HUES48 (cell line): ENCODE measurements around the gene FKBP10.

ENCODE experiments used
- H3K27ac ChIP-seq: one replicate; pipeline ENCODE4 v1.7.0; 2013; ENCODE audit warnings: low read depth, low read length, inconsistent platforms
- H3K27me3 ChIP-seq: 2 replicates; pipeline ENCODE4 v1.6.1; 2013; ENCODE audit warnings: mild to moderate bottlenecking, low read length; ENCODE audit not compliant: control insufficient read depth, insufficient read depth
- H3K36me3 ChIP-seq: 2 replicates; pipeline ENCODE4 v1.6.1; 2013; ENCODE audit warnings: low read length; ENCODE audit not compliant: control insufficient read depth, insufficient read depth
- H3K4me1 ChIP-seq: 2 replicates; pipeline ENCODE4 v1.6.1; 2013; ENCODE audit warnings: mild to moderate bottlenecking, low read length; ENCODE audit not compliant: control insufficient read depth, insufficient read depth
- H3K4me3 ChIP-seq: 2 replicates; pipeline ENCODE4 v1.5.1; 2013; ENCODE audit warnings: mild to moderate bottlenecking, low read depth, low read length
- H3K9ac ChIP-seq: 2 replicates; pipeline ENCODE4 v1.6.1; 2013; ENCODE audit warnings: mild to moderate bottlenecking, low read depth, low read length, moderate library complexity
- H3K9me3 ChIP-seq: 2 replicates; pipeline ENCODE4 v1.6.1; 2013; ENCODE audit warnings: low read length; ENCODE audit not compliant: control insufficient read depth, insufficient read depth

Gene FKBP10

DNA sequence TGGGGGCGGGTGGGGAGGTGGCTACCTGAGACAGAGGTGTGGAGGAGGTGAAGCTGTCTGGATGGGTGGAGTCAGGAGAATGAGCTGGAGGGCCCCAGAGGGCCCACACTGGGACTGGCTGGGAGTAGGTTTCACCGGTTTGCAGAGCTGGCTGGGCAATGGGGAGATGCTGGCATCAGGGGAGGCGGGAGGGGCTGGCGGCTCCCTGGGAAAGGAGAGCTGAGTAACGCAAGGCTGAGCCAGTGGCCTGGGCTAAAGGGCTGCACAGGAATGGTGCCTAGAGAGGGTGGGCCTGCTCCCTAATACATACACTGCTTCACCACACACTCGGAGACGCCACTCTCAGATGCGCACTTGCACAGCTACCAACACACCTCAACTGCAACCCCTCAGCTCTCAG, 13.4 kb upstream of the FKBP10 start:
- no peak overlapping the region for H3K27ac ChIP-seq
- H3K9me3 ChIP-seq, result no peaks in the 10 kb centered on the region
- peaks cover 9% of the 10 kb centered on the region for H3K4me1 ChIP-seq
- no peaks in the 10 kb centered on the region for H3K36me3 ChIP-seq
- H3K27me3 ChIP-seq, result peaks cover 4% of the 10 kb centered on the region; the same call in 1 of the 2 replicates
- H3K9ac ChIP-seq, result no peak overlapping the region
- H3K4me3 ChIP-seq, result no peak overlapping the region

DNA sequence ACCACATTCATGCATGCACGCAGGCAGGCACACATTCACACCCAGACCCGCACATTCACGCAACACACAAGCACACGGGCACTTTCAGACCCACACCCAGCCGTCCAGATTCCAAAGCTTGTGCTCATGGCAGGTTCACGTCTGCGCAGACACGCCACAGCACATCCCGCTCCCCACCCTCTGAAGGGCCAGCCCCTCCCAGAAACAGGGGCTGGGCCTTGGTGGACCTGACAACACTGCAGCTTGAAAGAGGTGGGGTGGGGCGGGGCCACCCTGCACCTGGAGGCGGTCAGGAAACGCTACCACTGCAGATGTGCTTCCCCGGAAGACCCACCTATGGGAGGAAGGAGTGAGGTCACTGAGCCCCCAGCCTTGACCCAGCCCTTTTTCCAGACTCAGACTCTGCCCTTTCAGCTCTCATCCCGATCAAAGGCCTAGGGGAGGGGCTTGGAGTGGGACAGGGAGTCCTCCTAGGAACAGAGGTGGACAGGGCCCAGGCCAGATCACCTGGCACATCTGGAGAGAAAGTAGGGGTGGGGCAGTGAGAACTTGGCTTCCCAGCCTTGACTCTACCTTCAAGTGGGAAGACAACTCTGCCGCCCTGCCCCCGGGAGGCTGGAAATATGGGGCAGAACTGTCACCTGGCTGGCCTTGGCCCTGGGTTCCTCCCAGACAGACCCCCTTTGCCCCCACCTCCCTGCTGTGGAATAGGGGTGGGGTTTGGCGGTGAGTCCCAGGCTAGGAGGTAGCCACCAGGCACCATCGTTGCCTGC, 12.0 kb upstream of the FKBP10 start:
- H3K36me3 ChIP-seq, result no peaks in the 10 kb centered on the region
- no peaks in the 10 kb centered on the region for H3K9me3 ChIP-seq
- H3K27me3 ChIP-seq, result no peaks in the 10 kb centered on the region
- H3K4me3 ChIP-seq, result peak overlapping the region; percentile 28; the same call in 1 of the 2 replicates
- H3K9ac ChIP-seq, result no peak overlapping the region
- H3K27ac ChIP-seq, result peak overlapping the region; percentile 77
- peaks cover 7% of the 10 kb centered on the region for H3K4me1 ChIP-seq

- peak overlapping the region; percentile 28; the same call in 1 of the 2 replicates for H3K4me3 ChIP-seq
- H3K9ac ChIP-seq, result no peak overlapping the region
- peaks cover 3% of the 10 kb centered on the region for H3K36me3 ChIP-seq
- H3K9me3 ChIP-seq, result no peaks in the 10 kb centered on the region
- H3K27me3 ChIP-seq, result no peaks in the 10 kb centered on the region
- H3K27ac ChIP-seq, result peak overlapping the region; percentile 77
- peaks cover 7% of the 10 kb centered on the region for H3K4me1 ChIP-seq
Observed at GRCh38 chr17:41801374-41802271, 11.2 kb upstream of the FKBP10 start.

DNA sequence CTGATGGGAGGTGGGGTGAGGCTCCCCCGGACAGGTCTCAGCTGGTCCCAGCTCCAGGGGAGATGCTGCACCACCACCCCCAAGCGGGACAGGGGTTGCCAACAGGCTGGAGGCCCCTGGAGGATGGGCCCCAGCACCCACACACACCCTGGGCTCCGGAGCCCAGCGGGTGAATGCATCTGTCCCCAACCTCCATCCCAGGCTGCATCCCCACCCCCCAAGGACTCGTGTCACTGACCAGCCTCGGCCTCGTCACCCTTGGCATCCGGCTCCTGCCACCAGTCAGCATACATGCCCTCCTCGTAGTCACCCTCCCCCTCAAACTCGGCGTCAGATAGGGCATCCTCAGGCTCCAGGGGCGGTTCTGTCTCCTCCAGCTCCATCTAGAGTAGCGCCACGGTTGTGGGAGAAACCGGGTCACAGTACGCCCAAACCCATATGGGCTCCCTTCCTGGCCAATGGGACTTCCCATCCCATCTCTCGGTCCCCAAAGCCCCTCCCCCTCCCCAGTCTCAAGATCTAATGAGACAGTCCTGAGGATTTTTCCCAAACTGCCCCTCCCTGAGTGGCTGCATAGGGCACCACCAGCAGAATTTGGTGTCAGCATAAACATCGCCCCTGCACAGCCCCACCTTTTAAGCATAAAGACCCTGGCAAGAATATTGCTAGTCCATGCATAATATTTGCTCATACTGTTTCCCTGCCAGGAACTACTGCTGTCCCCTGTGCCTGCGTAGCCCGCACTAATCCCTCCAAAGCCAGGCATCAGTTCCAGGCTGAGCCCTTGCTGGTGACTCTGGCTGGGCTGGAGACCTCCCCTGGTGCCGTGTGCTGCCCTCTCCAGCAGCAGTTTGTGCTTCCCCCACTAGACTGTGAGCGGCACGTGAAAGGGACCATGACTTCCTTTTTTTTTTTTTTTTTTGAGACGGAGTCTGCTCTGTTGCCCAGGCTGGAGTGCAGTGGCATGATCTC, 9.5 kb upstream of the FKBP10 start:
- Histone ChIP-seq H3K9me3 (no peaks in the 10 kb centered on the region), H3K4me1 (peaks cover 7% of the 10 kb centered on the region), H3K9ac (no peak overlapping the region), H3K27ac (peak overlapping the region; percentile 10), H3K4me3 (no peak overlapping the region), H3K27me3 (no peaks in the 10 kb centered on the region), H3K36me3 (peaks cover 4% of the 10 kb centered on the region)

GRCh38 chr17:41806685-41807445, 5.9 kb upstream of the FKBP10 start:
- no peak overlapping the region for H3K27ac ChIP-seq
- peaks cover 4% of the 10 kb centered on the region; the same call in 1 of the 2 replicates for H3K4me1 ChIP-seq
- H3K4me3 ChIP-seq, result no peak overlapping the region
- no peak overlapping the region for H3K9ac ChIP-seq
- H3K36me3 ChIP-seq, result peaks cover 7% of the 10 kb centered on the region
- no peaks in the 10 kb centered on the region for H3K9me3 ChIP-seq
- peaks cover 6% of the 10 kb centered on the region for H3K27me3 ChIP-seq

- H3K4me3 ChIP-seq, result peak overlapping the region; percentile 79
Observed at GRCh38 chr17:41810659-41811548, 1.9 kb upstream of the FKBP10 start.

DNA sequence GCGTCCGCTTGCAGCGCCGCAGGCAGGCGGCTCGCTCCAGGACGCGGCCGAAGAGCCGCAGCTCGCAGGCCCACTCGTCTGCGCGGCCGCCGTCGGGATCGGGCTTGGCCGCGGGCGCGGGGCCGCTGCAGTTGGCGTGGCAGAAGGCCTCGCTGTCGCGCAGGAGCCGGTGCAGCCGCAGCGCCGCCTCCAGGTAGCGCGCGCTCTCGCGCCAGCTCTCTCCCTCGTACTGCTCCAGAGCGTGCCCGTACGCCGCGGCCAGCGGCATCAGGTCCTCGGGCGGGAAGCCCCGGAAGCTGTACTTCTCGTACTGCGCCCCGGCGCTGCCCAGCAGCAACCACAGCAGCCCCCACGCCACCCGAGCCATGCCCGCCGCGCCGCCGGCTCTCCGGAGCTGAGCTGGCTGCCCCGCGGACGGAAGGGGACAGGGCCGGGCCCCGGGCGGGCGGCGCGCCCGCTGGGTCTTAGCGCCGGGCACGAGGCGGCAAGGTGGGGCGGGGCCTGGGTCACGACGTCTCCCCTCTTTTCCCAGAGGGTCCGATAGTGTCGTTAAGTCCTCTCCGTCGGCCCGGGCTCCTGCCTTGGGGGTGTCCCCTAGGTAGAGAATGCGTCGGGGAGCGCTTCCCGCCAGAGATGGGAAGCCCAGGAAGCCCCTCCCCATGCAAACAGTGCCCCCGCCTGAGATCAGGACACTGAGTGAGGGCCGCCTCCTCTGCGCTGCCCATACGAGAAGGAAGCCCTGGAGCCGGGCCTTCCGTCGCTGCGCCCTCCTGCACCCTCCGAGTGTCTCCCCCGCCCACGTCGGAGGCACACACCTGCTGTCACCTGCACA, 1.0 kb upstream of the FKBP10 start, which contains the start of gene P3H4:
Gene P3H4, minus strand, starts transcription at position 401 of the 832 bp plus-strand sequence. Its CDS starts 34 bp downstream, at position 367.
- peaks cover 7% of the 10 kb centered on the region; the same call in 1 of the 2 replicates for H3K36me3 ChIP-seq
- H3K27ac ChIP-seq, result peak within 1 kb of the TSS; percentile 88
- peak within 1 kb of the TSS; percentile 79 for H3K4me3 ChIP-seq
- H3K9me3 ChIP-seq, result no peaks in the 10 kb centered on the region
- H3K27me3 ChIP-seq, result peaks cover 6% of the 10 kb centered on the region
- peaks cover 15% of the 10 kb centered on the region for H3K4me1 ChIP-seq
- peak within 1 kb of the TSS; percentile 43 for H3K9ac ChIP-seq

More at GRCh38 chr17:41810659-41811548, 1.9 kb upstream of the FKBP10 start:
- Histone ChIP-seq H3K27ac (no peak overlapping the region), H3K27me3 (peaks cover 6% of the 10 kb centered on the region), H3K36me3 (peaks cover 11% of the 10 kb centered on the region), H3K9ac (peak overlapping the region; percentile 2; the same call in 1 of the 2 replicates), H3K4me1 (peaks cover 15% of the 10 kb centered on the region), H3K9me3 (no peaks in the 10 kb centered on the region)

DNA sequence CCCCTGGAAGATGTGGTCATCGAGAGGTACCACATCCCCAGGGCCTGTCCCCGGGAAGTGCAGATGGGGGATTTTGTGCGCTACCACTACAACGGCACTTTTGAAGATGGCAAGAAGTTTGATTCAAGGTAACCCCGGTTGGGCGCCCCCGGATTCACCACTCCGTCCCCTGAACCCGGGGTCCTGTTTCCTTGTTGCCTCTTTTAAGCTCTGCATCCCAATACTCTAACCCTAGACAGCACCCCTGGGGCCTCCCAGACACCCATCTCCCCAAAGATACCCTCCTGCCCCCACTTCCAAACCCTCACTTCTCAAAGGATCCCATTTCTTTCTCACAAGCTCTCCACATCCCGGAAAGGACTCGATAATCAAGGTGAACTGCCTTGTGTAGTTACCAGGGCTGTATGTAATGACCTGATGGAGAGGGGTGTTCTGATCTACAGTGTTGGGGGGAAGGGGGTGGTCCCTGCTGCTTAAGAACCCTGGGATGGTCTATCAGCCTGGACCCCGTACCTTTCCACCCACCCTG, 412 bp downstream of the FKBP10 start:
- H3K27me3 ChIP-seq, result peaks cover 6% of the 10 kb centered on the region
- H3K9ac ChIP-seq, result peak overlapping the region; percentile 34
- peaks cover 15% of the 10 kb centered on the region for H3K4me1 ChIP-seq
- peak overlapping the region; percentile 88 for H3K27ac ChIP-seq
- H3K36me3 ChIP-seq, result peaks cover 10% of the 10 kb centered on the region
- no peaks in the 10 kb centered on the region for H3K9me3 ChIP-seq
- H3K4me3 ChIP-seq, result peak overlapping the region; percentile 79
